ENCODE results near the gene SLC35F1.

DNA sequence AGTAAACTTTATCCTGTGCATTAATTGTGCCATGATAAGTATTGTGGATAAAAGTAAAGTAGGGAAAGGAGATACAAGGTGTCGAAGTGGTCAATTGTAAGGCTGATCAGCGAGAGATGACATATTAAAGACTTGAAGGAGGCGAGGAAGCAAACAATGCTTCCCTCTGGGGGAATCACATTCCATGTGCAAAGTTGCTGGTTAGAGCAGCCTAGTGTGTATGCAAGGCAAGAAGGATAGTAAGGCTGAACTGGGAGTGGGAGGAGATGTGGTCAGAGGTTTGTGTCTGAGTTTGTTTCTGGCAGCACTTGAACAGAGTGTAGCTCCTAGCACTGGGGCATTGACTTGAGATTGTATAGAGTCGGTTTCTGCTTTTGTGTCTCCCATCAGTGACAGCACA lies 122.9 kb downstream of the SLC35F1 start:
- TF ChIP-seq, protein P1, sequence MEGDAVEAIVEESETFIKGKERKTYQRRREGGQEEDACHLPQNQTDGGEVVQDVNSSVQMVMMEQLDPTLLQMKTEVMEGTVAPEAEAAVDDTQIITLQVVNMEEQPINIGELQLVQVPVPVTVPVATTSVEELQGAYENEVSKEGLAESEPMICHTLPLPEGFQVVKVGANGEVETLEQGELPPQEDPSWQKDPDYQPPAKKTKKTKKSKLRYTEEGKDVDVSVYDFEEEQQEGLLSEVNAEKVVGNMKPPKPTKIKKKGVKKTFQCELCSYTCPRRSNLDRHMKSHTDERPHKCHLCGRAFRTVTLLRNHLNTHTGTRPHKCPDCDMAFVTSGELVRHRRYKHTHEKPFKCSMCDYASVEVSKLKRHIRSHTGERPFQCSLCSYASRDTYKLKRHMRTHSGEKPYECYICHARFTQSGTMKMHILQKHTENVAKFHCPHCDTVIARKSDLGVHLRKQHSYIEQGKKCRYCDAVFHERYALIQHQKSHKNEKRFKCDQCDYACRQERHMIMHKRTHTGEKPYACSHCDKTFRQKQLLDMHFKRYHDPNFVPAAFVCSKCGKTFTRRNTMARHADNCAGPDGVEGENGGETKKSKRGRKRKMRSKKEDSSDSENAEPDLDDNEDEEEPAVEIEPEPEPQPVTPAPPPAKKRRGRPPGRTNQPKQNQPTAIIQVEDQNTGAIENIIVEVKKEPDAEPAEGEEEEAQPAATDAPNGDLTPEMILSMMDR (IDR thresholded peaks at IDR 0.05) = no peak
- no peak for TF ChIP-seq POLR2A (IDR thresholded peaks at IDR 0.05)
